Measurements from ENCODE around the gene ARFRP1.

GRCh38 chr20:63697357-63697867 is 10.4 kb downstream of the ARFRP1 start:
- TF ChIP-seq CTCF (IDR thresholded peaks at IDR 0.05) (no peak), POLR2A (IDR thresholded peaks at IDR 0.05) (no peak)

Measured in right lobe of liver (tissue), 4 donors.